NCI-H524 (cell line): ENCODE results near the gene SRPRB.
A peak's percentile ranks its signal among the peaks of the same experiment; 100 is the strongest.

Experiments
- DNase-seq, 2 experiments: peaks; one replicate each; lab custom pipeline; 2025; lab: John Stamatoyannopoulos, UW

The SRPRB gene

GRCh38 chr3:133866141-133866540 lies 60.5 kb downstream of the SRPRB start:
- DNase-seq = no peak

GRCh38 chr3:133868186-133868585 lies 62.6 kb downstream of the SRPRB start:
- DNase-seq = peak in 1 of 2 experiments; percentile 12

GRCh38 chr3:133868758-133869475 lies 63.3 kb downstream of the SRPRB start:
- no peak for DNase-seq

- no peak for DNase-seq
Observed at GRCh38 chr3:133869586-133869985, 64.0 kb downstream of the SRPRB start.

- DNase-seq = no peak
Observed at GRCh38 chr3:133870822-133871221, 65.2 kb downstream of the SRPRB start.
